Gastrocnemius medialis (tissue), 4 donors: Measurements from ENCODE around the gene MON2.

ENCODE experiments used
- CTCF ChIP-seq, 5 experiments: fragments of 450-650 bp in 3 of 5; fragments of 200-600 bp in 2 of 5; sonication (generic) in 2 of 5; IDR thresholded peaks in 4 of 5; conservative IDR thresholded peaks in 1 of 5; 1 replicate in 4 of 5; 2 replicates in 1 of 5; pipeline ENCODE4 v1.5.1; 2016 to 2019; ENCODE audit warnings: antibody characterized with exemption in 5 of 5, mild to moderate bottlenecking in 3 of 5, moderate library complexity in 3 of 5
- POLR2A ChIP-seq, 2 donors: fragments of 450-650 bp; IDR thresholded peaks; one replicate each; pipeline ENCODE4 v1.6.1; 2017; ENCODE audit warnings: antibody characterized with exemption in 2 of 2, mild to moderate bottlenecking in 2 of 2, moderate library complexity in 2 of 2

- TF ChIP-seq CTCF (IDR thresholded peaks at IDR 0.05 in 4 of 5, conservative IDR thresholded peaks at IDR 0.05 in 1 of 5), result no peak
- TF ChIP-seq POLR2A (IDR thresholded peaks at IDR 0.05), result no peak
These were observed 17.6 kb downstream of the MON2 start for GRCh38 chr12:62484233-62484632.
